K562 (cell line): ENCODE data around the gene FBXO48. TPM values are rescaled to one million over a fixed set of nuclear protein-coding genes. Genes with fewer than 3 reads are reported as not detected.
A peak's percentile ranks its signal among the peaks of the same experiment; 100 is the strongest.

Source experiments
- ATAC-seq: fragments of 200-7000 bp; cut with Tn5 transposase; 3 replicates; pipeline ENCODE4 v1.9.1; 2020; ENCODE audit warnings: moderate library complexity
- BruUV-seq: library from RNA; stranded (reverse); fragments of 400-500 nt; replicated peaks from 2 replicates; lab custom pipeline; 2021; lab: Mats Ljungman, UMichigan
- CTCF ChIA-PET: fragments of 300-600 bp; formaldehyde crosslinking; extraction: SDS; loops from one replicate; lab custom pipeline; 2021; ENCODE audit warnings: low intra/inter-chr PET ratio; lab: Yijun Ruan, JAX
- POLR2A ChIA-PET: fragments of 300-600, 350-650 bp; sonication (Branson Sonifier 250); formaldehyde crosslinking; extraction: SDS; loops from one replicate; lab custom pipeline; 2021; ENCODE audit warnings: antibody characterized with exemption, inconsistent platforms; lab: Yijun Ruan, JAX
- DNase-seq, 4 experiments: peaks; one replicate each; pipeline versions ENCODE4 v3.0.0 to v3.0.0-alpha.2; 2011 to 2018; ENCODE audit warnings: low spot score in 3 of 4, mixed read lengths in 3 of 4; ENCODE audit errors: extremely low read depth in 1 of 4
- FAIRE-seq: peaks from 2 replicates; lab custom pipeline; 2011; peaks lifted over from hg19 to GRCh38; lab: Jason Lieb, UNC
- H2AFZ ChIP-seq: 2 replicates; pipeline ENCODE4 v1.6.0; 2011; ENCODE audit warnings: low read depth, low read length, control low read depth, inconsistent platforms
- H3K27ac ChIP-seq: fragments of 200-600 bp; 3 replicates; pipeline ENCODE4 v1.8.0; 2011; ENCODE audit warnings: low read depth, mild to moderate bottlenecking, control low read depth, inconsistent platforms, low read length, moderate library complexity, mixed read lengths; ENCODE audit errors: extremely low read depth
- H3K27me3 ChIP-seq, 2 experiments: fragments of 300-600 bp in 1 of 2; 2 replicates in 1 of 2; 3 replicates in 1 of 2; pipeline versions ENCODE4 v1.6.0 to v1.8.0; 2011; ENCODE audit warnings: inconsistent platforms in 2 of 2, low read length in 2 of 2, mild to moderate bottlenecking in 1 of 2, mixed read lengths in 1 of 2, moderate library complexity in 1 of 2; ENCODE audit not compliant: control insufficient read depth in 2 of 2, insufficient read depth in 2 of 2
- H3K36me3 ChIP-seq: fragments of 300-600 bp; 3 replicates; pipeline ENCODE4 v1.8.0; 2011; ENCODE audit warnings: mild to moderate bottlenecking, low read length, inconsistent platforms; ENCODE audit not compliant: control insufficient read depth, insufficient read depth
- H3K4me1 ChIP-seq, 2 experiments: fragments of 200-600 bp in 1 of 2; replicated peaks in 1 of 2; 2 replicates in 1 of 2; 3 replicates in 1 of 2; pipeline versions ENCODE4 v1.5.1 to v1.8.0; 2011; ENCODE audit warnings: inconsistent platforms in 2 of 2, low read length in 2 of 2, mild to moderate bottlenecking in 1 of 2, mixed read lengths in 1 of 2, moderate library complexity in 1 of 2; ENCODE audit not compliant: control insufficient read depth in 2 of 2, insufficient read depth in 2 of 2
- H3K4me2 ChIP-seq: 2 replicates; pipeline ENCODE4 v1.6.1; 2011; ENCODE audit warnings: low read length, control low read depth, inconsistent platforms, mixed read lengths; ENCODE audit not compliant: insufficient read depth
- H3K4me3 ChIP-seq: fragments of 200-600 bp; sonication (generic), shearing (Covaris generic); 2 replicates; pipeline ENCODE4 v1.5.1; 2016; ENCODE audit warnings: control low read depth, inconsistent platforms
- H3K79me2 ChIP-seq: fragments of 200-600 bp; 3 replicates; pipeline ENCODE4 v1.8.0; 2011; ENCODE audit warnings: low read length, inconsistent platforms; ENCODE audit not compliant: control insufficient read depth, insufficient read depth
- H3K9ac ChIP-seq, 2 experiments: 2 replicates each; pipeline versions ENCODE4 v1.6.0 to v1.6.1; 2011; ENCODE audit warnings: low read depth in 2 of 2, low read length in 2 of 2, control low read depth in 1 of 2, inconsistent platforms in 1 of 2, mild to moderate bottlenecking in 1 of 2, mixed read lengths in 1 of 2; ENCODE audit not compliant: insufficient read depth in 1 of 2
- H3K9me1 ChIP-seq: one replicate; pipeline ENCODE4 v1.6.0; 2011; ENCODE audit warnings: inconsistent platforms, mild to moderate bottlenecking, low read length, moderate library complexity; ENCODE audit not compliant: control insufficient read depth, insufficient read depth
- H3K9me3 ChIP-seq: replicated peaks from 2 replicates; pipeline ENCODE4 v1.5.1; 2011; ENCODE audit warnings: low read depth, low read length, inconsistent platforms; ENCODE audit not compliant: control insufficient read depth, insufficient read depth
- H4K20me1 ChIP-seq: replicated peaks from 2 replicates; pipeline ENCODE4 v1.6.1; 2011; ENCODE audit warnings: low read length, inconsistent platforms, mixed read lengths; ENCODE audit not compliant: control insufficient read depth, insufficient read depth
- FOXP1 ChIP-seq: sonication (generic); formaldehyde crosslinking; IDR thresholded peaks from 2 replicates; pipeline ENCODE4 v1.8.0; 2022; ENCODE audit warnings: mild to moderate bottlenecking, missing genetic modification reagents
- HBP1 ChIP-seq: fragments of 450-650 bp; formaldehyde crosslinking; IDR thresholded peaks from 2 replicates; pipeline ENCODE4 v1.4.0; 2022; ENCODE audit warnings: missing genetic modification characterization
- HMBOX1 ChIP-seq: sonication (generic); IDR thresholded peaks from 2 replicates; pipeline ENCODE4 v1.6.1; 2016
- STAT5B ChIP-seq: fragments of 250-450 bp; sonication (Bioruptor Pico); IDR thresholded peaks from 2 replicates; pipeline ENCODE4 v1.8.0; 2021; ENCODE audit warnings: mild to moderate bottlenecking, inconsistent platforms
- WGBS: fragments of 100-300 bp; shearing (Covaris generic); methylation state at CpG from one replicate; pipeline ENCODE4 v1.1.6; 2016; ENCODE audit warnings: low coverage, mixed read lengths; ENCODE audit not compliant: insufficient coverage; ENCODE audit errors: missing lambda C conversion rate; 5-methylcytosine and 5-hydroxymethylcytosine counted together
- in situ Hi-C: fragments of 300-500 bp; cut with MboI; formaldehyde crosslinking; loops from 4 replicates; pipeline ENCODE4 v1.15.0; 2018; ENCODE audit warnings: inconsistent platforms, mixed read lengths
- intact Hi-C: fragments of 100-400 bp; cut with micrococcal nuclease; formaldehyde crosslinking; loops from 2 replicates; pipeline ENCODE4 v1.14.2; 2022
- polyA plus RNA-seq, 8 experiments: library from polyadenylated mRNA; depleted of rRNA in 4 of 8; stranded (reverse) in 5 of 8; unstranded in 3 of 8; fragments of >200 nt; fragmentation: Nextera tagmentation in 2 of 8; fragmentation: Illumina TruSeq in 1 of 8; extraction: Ambion mirVana in 2 of 8; extraction: Trizol in 1 of 8; gene quantifications; 2 replicates each; pipeline versions ENCODE4 v1.2.1 to v1.2.3, GENCODE V29; 2011 to 2014; ENCODE audit warnings: inconsistent platforms in 1 of 8, missing spikeins in 1 of 8
- total RNA-seq, 7 experiments: library from RNA; depleted of rRNA in 6 of 7; stranded (reverse); fragments of >200 nt in 6 of 7; fragmentation: Illumina TruSeq in 2 of 7; extraction: Trizol in 2 of 7; gene quantifications; 2 replicates each; pipeline versions ENCODE4 v1.2.1 to v1.2.3, GENCODE V29; 2011 to 2021; ENCODE audit warnings: low replicate concordance in 1 of 7

Gene FBXO48
- total and polyA plus RNA-seq, 9 of the 15 experiments (the other 6 are each of a cell fraction or from before 2014, with no cell fraction given), result 0.36 to 1.8 (median 0.73) TPM

GRCh38 chr2:68411397-68412126, 55.5 kb downstream of the FBXO48 start:
- H3K9ac ChIP-seq, result no peak overlapping the region
- peak; percentile 82 for ATAC-seq

More at GRCh38 chr2:68411397-68412126, 55.5 kb downstream of the FBXO48 start:
- TF ChIP-seq HBP1 (no peak), HMBOX1 (0 out of 2 replicates have a peak, but pooled peaks have one; percentile 38), FOXP1 (CRISPR knock-in tag) (no peak), STAT5B (CRISPR knock-in tag) (no peak)
- no TSS peak for BruUV-seq
- Histone ChIP-seq H3K36me3 (no peaks in the 10 kb centered on the region), H3K4me1 (peaks cover 3 to 13% of the 10 kb centered on the region in 2 experiments; a peak in 3 of 5 replicates), H2AFZ (peak overlapping the region; percentile 23), H3K79me2 (no peaks in the 10 kb centered on the region), H3K27ac (no peak overlapping the region), H4K20me1 (no peaks in the 10 kb centered on the region), H3K27me3 (no peaks in the 10 kb centered on the region), H3K4me2 (no peak overlapping the region), H3K4me3 (no peak overlapping the region), H3K9me3 (no peaks in the 10 kb centered on the region), H3K9me1 (no peaks in the 10 kb centered on the region)
- DNase-seq (peak in 1 of 4 experiments; percentile 28), FAIRE-seq (peak; percentile 69)
- 16% methylated on average over 4 of the region's 4 CpGs for WGBS
- CTCF ChIA-PET, result no interaction called here
- POLR2A ChIA-PET, result interaction anchor here (0.6 kb wide), 1 partner anchor 112 kb away, joined by 3 read pairs; no protein-coding TSS in a partner anchor
- intact Hi-C loops, result no loop called here
- in situ Hi-C loops, result no loop called here

Other genes starting within 250 kb of the FBXO48 start
- gene PPP3R1, start 214.8 kb downstream of the FBXO48 start, total RNA-seq (2014; rRNA removed), result 10.5 and 12.5 TPM in 2 replicates
- gene PPP3R1, start 214.8 kb downstream of the FBXO48 start, total RNA-seq (2014; rRNA removed; fragmentation: Illumina TruSeq; extraction: Trizol), result 38.1 and 44.4 TPM in 2 replicates
- 29.3 and 30.0 TPM in 2 replicates for gene PPP3R1, start 214.8 kb downstream of the FBXO48 start, total RNA-seq (2015; rRNA removed; fragmentation: Illumina TruSeq; extraction: Trizol)
- gene PPP3R1, start 214.8 kb downstream of the FBXO48 start, total RNA-seq (2021), result 69.5 and 70.0 TPM in 2 replicates
- 6.9 and 22.2 TPM in 2 replicates for gene PPP3R1, start 214.8 kb downstream of the FBXO48 start, polyA plus RNA-seq (2011; rRNA removed)
- 44.2 and 48.8 TPM in 2 replicates for gene PPP3R1, start 214.8 kb downstream of the FBXO48 start, polyA plus RNA-seq (2014; fragmentation: Illumina TruSeq; extraction: Trizol)
- 10 to 100 TPM in 1 of 2 experiments, 1 to 10 TPM in 1; 3.7 to 12.3 TPM for gene PPP3R1, start 214.8 kb downstream of the FBXO48 start, polyA plus RNA-seq (2014; fragmentation: Nextera tagmentation; extraction: Ambion mirVana)
- 23.2 and 24.8 TPM in 2 replicates for gene PPP3R1, start 214.8 kb downstream of the FBXO48 start, polyA plus RNA-seq (2014; rRNA removed)
- 0.59 and 1.6 TPM in 2 replicates for gene CNRIP1, start 147.3 kb downstream of the FBXO48 start, total RNA-seq (2014; rRNA removed)
- 1.1 TPM in 2 replicates for gene CNRIP1, start 147.3 kb downstream of the FBXO48 start, total RNA-seq (2014; rRNA removed; fragmentation: Illumina TruSeq; extraction: Trizol)
- 1.3 and 1.8 TPM in 2 replicates for gene CNRIP1, start 147.3 kb downstream of the FBXO48 start, total RNA-seq (2015; rRNA removed; fragmentation: Illumina TruSeq; extraction: Trizol)
- gene CNRIP1, start 147.3 kb downstream of the FBXO48 start, total RNA-seq (2021), result 1.3 and 1.6 TPM in 2 replicates
- 0.30 and 1.9 TPM in 2 replicates for gene CNRIP1, start 147.3 kb downstream of the FBXO48 start, polyA plus RNA-seq (2011; rRNA removed)
- 1.0 and 2.1 TPM in 2 replicates for gene CNRIP1, start 147.3 kb downstream of the FBXO48 start, polyA plus RNA-seq (2014; fragmentation: Illumina TruSeq; extraction: Trizol)
- 1 to 10 TPM; 1.3 to 1.6 TPM for gene CNRIP1, start 147.3 kb downstream of the FBXO48 start, polyA plus RNA-seq (2014; fragmentation: Nextera tagmentation; extraction: Ambion mirVana)
- gene CNRIP1, start 147.3 kb downstream of the FBXO48 start, polyA plus RNA-seq (2014; rRNA removed), result 1.3 and 1.5 TPM in 2 replicates
- gene PLEK, start 102.0 kb downstream of the FBXO48 start, total RNA-seq (2014; rRNA removed), result 0.12 and 0.27 TPM in 2 replicates
- gene PLEK, start 102.0 kb downstream of the FBXO48 start, total RNA-seq (2014; rRNA removed; fragmentation: Illumina TruSeq; extraction: Trizol), result 0.22 and 0.36 TPM in 2 replicates
- 1.2 and 1.3 TPM in 2 replicates for gene PLEK, start 102.0 kb downstream of the FBXO48 start, total RNA-seq (2015; rRNA removed; fragmentation: Illumina TruSeq; extraction: Trizol)
- gene PLEK, start 102.0 kb downstream of the FBXO48 start, total RNA-seq (2021), result 0.33 and 0.56 TPM in 2 replicates
- gene PLEK, start 102.0 kb downstream of the FBXO48 start, polyA plus RNA-seq (2011; rRNA removed), result 0.14 TPM in 1 of 2 replicates, not detected in the other
- 0.36 and 0.43 TPM in 2 replicates for gene PLEK, start 102.0 kb downstream of the FBXO48 start, polyA plus RNA-seq (2014; fragmentation: Illumina TruSeq; extraction: Trizol)
- gene PLEK, start 102.0 kb downstream of the FBXO48 start, polyA plus RNA-seq (2014; fragmentation: Nextera tagmentation; extraction: Ambion mirVana), result under 1 TPM; 0.49 to 0.55 TPM
- 0.11 and 0.66 TPM in 2 replicates for gene PLEK, start 102.0 kb downstream of the FBXO48 start, polyA plus RNA-seq (2014; rRNA removed)
- 0.32 and 1.3 TPM in 2 replicates for gene APLF, start 291 bp upstream of the FBXO48 start, total RNA-seq (2014; rRNA removed)
- 0.84 and 1.1 TPM in 2 replicates for gene APLF, start 291 bp upstream of the FBXO48 start, total RNA-seq (2014; rRNA removed; fragmentation: Illumina TruSeq; extraction: Trizol)
- gene APLF, start 291 bp upstream of the FBXO48 start, total RNA-seq (2015; rRNA removed; fragmentation: Illumina TruSeq; extraction: Trizol), result 0.90 and 1.1 TPM in 2 replicates
- 0.67 and 0.71 TPM in 2 replicates for gene APLF, start 291 bp upstream of the FBXO48 start, total RNA-seq (2021)
- gene APLF, start 291 bp upstream of the FBXO48 start, polyA plus RNA-seq (2011; rRNA removed), result 0.34 and 0.72 TPM in 2 replicates
- 0.51 and 0.77 TPM in 2 replicates for gene APLF, start 291 bp upstream of the FBXO48 start, polyA plus RNA-seq (2014; fragmentation: Illumina TruSeq; extraction: Trizol)
- under 1 TPM; 0.07 to 0.15 TPM for gene APLF, start 291 bp upstream of the FBXO48 start, polyA plus RNA-seq (2014; fragmentation: Nextera tagmentation; extraction: Ambion mirVana)
- gene APLF, start 291 bp upstream of the FBXO48 start, polyA plus RNA-seq (2014; rRNA removed), result 0.45 TPM in 2 replicates
- gene PROKR1, start 176.3 kb upstream of the FBXO48 start, total RNA-seq (2014; rRNA removed), result 0.05 and 0.08 TPM in 2 replicates
- gene PROKR1, start 176.3 kb upstream of the FBXO48 start, total RNA-seq (2014; rRNA removed; fragmentation: Illumina TruSeq; extraction: Trizol), result 0.10 and 0.15 TPM in 2 replicates
- gene PROKR1, start 176.3 kb upstream of the FBXO48 start, total RNA-seq (2015; rRNA removed; fragmentation: Illumina TruSeq; extraction: Trizol), result 0.08 and 0.11 TPM in 2 replicates
- gene PROKR1, start 176.3 kb upstream of the FBXO48 start, total RNA-seq (2021), result 0.18 and 0.22 TPM in 2 replicates
- gene PROKR1, start 176.3 kb upstream of the FBXO48 start, polyA plus RNA-seq (2011; rRNA removed), result 0.07 TPM in 1 of 2 replicates, not detected in the other
- 0.06 and 0.16 TPM in 2 replicates for gene PROKR1, start 176.3 kb upstream of the FBXO48 start, polyA plus RNA-seq (2014; fragmentation: Illumina TruSeq; extraction: Trizol)
- gene PROKR1, start 176.3 kb upstream of the FBXO48 start, polyA plus RNA-seq (2014; fragmentation: Nextera tagmentation; extraction: Ambion mirVana), result under 1 TPM in 1 of 2 experiments, not detected in 1; 0.03 TPM
- 0.01 TPM in 1 of 2 replicates, not detected in the other for gene PROKR1, start 176.3 kb upstream of the FBXO48 start, polyA plus RNA-seq (2014; rRNA removed)